HG03159 (cell line): ENCODE measurements around the gene KRTAP4-12.
"Not testable (repeated sequence)": the region's sequence is repeated elsewhere in the genome, so short reads cannot be mapped to it uniquely, and the experiment has no call there.

Experiments
- ATAC-seq: cut with Tn5 transposase; IDR thresholded peaks from one replicate; pipeline ENCODE4 v1.9.1; 2021; ENCODE audit warnings: mild to moderate bottlenecking, moderate library complexity; ENCODE audit not compliant: unreplicated experiment

KRTAP4-12 gene

GRCh38 chr17:41098042-41098441 is 25.9 kb downstream of the KRTAP4-12 start, which contains the start of gene KRTAP4-8:
TSS of gene KRTAP4-8 (minus strand) at chr17:41098142. CDS start at chr17:41098084, 58 bp downstream.
- no peak for ATAC-seq

GRCh38 chr17:41096055-41096454 is 27.9 kb downstream of the KRTAP4-12 start:
- no peak for ATAC-seq

GRCh38 chr17:41088760-41089352 is 35.1 kb downstream of the KRTAP4-12 start:
- not testable (repeated sequence) for ATAC-seq

- not testable (repeated sequence) for ATAC-seq
These were observed 39.7 kb downstream of the KRTAP4-12 start, which contains the start of gene KRTAP4-7 for GRCh38 chr17:41084100-41084856. TSS of gene KRTAP4-7 (plus strand) at chr17:41084150. CDS start at chr17:41084207, 57 bp downstream.

GRCh38 chr17:41083427-41083826 is 40.6 kb downstream of the KRTAP4-12 start:
- ATAC-seq = not testable (repeated sequence)

- ATAC-seq = no peak
These were observed 41.4 kb downstream of the KRTAP4-12 start for GRCh38 chr17:41082626-41083025.

- ATAC-seq = no peak
These were observed 47.2 kb downstream of the KRTAP4-12 start for GRCh38 chr17:41076788-41077187.

- no peak for ATAC-seq
These were observed 50.3 kb downstream of the KRTAP4-12 start for GRCh38 chr17:41073676-41074075.
